Measurements from ENCODE around the gene CXXC5. TPM values are rescaled to one million over a fixed set of nuclear protein-coding genes. Genes with fewer than 3 reads are reported as not detected.

CXXC5 gene
- total RNA-seq, 1 donor from 2014 or later, result 1.7 TPM

DNA sequence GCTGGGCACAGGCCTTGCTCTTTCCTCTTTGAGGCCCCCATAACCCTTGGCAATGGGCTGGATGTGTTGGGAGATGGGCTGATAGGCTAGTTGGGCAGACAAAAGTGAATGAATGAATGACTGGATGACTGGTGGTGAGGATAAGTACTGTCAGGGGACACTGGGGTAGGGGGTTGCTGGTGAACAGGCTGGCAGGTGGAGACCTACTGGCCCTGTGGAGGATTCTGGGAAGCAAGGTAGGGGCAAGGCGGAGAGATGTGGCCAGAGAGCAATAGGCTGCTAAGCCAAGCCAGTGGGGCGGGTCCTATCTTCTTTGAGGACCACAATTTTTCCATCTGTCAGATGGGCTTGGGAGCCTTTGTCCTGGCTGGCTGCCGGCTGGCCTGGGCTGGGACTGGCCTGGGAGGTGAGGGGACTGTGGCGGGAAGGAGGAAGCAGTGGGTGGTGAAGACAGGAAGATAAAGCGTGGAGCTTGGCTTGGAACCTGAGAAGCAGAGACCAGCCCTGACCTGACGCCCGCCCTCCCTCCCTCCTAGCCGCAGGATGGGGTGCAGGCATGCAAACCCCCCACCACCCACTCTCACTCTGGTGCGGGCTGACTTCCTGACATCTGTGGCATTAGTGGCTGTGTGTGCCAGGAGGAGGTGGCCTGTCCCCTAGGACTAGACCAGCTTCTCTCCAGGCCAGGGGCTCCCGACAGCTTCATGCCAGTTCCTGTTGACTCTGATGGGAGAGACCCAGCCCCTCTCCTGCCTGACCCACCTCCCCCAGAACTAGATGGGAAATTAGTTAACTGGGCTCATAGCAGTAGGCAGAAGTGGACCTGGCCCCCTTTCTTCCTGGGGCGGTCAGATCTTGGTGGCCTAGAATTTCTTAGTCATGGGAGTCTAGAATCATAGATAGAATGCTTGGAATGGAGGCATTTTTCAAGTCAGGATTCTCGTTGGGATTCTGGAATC, 9.5 kb downstream of the CXXC5 start:
- intact Hi-C loops (cut with micrococcal nuclease), result no loop called here
- no peak overlapping the region for H3K4me3 Mint-ChIP-seq
- no peak overlapping the region for H3K27ac Mint-ChIP-seq

DNA sequence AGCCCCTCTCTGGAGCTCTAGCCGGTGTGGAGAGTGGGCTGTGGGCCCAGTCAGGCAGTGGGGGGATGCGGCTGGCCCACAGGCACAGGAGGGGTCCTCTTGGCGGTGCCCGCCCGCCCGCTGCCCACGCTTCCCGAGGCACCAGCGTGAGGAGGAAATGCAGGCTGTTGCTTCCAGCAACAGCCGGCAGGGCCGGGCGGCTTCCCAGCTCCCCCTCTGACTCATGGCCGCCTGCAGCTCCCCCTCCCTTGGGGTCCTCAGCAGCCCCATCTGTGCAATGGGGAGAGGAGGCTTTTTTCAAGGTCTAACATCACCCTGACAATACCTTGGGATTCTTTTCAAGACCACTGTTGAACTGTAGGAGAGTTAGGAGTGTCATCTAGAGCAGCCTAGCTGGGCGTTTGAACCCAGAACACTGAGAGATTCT, 10.4 kb downstream of the CXXC5 start:
- Mint-ChIP-seq H3K27ac (no peak overlapping the region), H3K4me1 (ENCODE audit: low read depth) (peaks cover 5% of the 10 kb centered on the region), H3K36me3 (ENCODE audit: low read depth) (no peaks in the 10 kb centered on the region), H3K4me3 (no peak overlapping the region), H3K9me3 (no peaks in the 10 kb centered on the region), H3K27me3 (ENCODE audit: insufficient read depth) (peaks cover 9% of the 10 kb centered on the region)
- no peak for DNase-seq (ENCODE audit: low spot score)
- intact Hi-C loops (cut with micrococcal nuclease), result no loop called here

More for the DNA sequence above, 9.5 kb downstream of the CXXC5 start:
- peaks cover 13% of the 10 kb centered on the region for H3K27me3 Mint-ChIP-seq (ENCODE audit: insufficient read depth)
- no peak for DNase-seq (ENCODE audit: low spot score)
- H3K9me3 Mint-ChIP-seq, result no peaks in the 10 kb centered on the region
- H3K4me1 Mint-ChIP-seq (ENCODE audit: low read depth), result peaks cover 10% of the 10 kb centered on the region
- H3K36me3 Mint-ChIP-seq (ENCODE audit: low read depth), result no peaks in the 10 kb centered on the region

DNA sequence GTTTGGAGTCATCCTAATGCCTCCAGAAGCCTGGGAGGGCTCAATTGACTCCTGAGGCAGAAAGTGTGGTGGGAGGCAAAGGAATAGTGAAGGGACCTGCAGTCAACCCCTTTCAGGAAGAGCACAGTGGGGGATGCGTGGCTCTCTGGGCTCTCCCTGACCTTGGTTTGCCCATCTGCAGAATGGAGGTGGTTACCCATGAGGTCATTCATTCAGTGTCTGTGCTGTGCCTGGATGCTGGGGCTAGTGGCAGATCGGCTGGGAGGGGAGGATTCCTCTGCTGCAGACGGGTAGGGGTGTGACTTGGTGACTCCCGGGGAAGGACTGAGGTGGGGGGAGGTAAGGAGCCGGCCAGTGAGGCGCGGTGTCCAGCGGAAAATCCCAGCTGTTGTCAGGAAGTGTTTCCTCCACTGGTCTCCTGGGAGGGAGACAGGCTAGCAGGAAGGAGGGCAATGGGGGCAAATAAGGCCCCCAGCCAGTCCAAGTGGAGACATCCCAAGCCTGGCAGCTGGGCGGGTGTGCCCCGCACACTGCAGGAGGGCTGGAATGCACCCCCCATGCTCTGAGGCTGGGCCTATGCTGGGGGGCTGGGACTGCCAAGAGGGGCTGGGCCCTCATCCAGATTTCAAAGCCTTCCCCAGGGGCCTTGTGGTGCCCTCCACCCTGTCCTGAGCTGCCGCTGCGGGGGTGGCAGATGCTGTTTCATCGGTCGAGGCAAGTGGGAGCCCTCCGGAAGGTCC, 10.9 kb downstream of the CXXC5 start:
- H3K9me3 Mint-ChIP-seq, result no peaks in the 10 kb centered on the region
- no peak overlapping the region for H3K4me3 Mint-ChIP-seq
- H3K4me1 Mint-ChIP-seq (ENCODE audit: low read depth), result peaks cover 6% of the 10 kb centered on the region
- no peaks in the 10 kb centered on the region for H3K36me3 Mint-ChIP-seq (ENCODE audit: low read depth)
- H3K27me3 Mint-ChIP-seq (ENCODE audit: insufficient read depth), result peaks cover 9% of the 10 kb centered on the region
- DNase-seq (ENCODE audit: low spot score), result no peak
- intact Hi-C loops (cut with micrococcal nuclease), result no loop called here
- no peak overlapping the region for H3K27ac Mint-ChIP-seq

DNA sequence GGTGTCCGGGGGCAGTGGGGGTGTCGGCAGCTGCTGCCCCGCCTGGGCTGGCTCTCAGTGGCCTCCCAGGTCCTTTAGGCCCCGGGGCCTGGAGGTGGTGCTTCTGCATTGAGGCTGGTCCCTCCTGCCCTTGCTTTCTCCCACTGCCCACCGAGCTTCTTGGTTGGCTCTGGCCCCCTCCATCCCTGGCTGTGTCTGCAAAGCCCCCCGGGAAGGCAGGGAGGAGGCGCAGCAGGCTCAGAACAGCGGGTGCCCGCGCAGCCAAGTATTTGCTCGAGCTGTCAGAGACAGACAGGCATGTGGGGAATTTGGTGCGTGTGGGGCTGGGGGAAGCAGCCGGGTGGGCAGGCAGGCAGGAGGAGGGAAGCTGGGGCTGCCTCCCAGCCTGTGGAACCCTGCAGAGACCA, 11.5 kb downstream of the CXXC5 start:
- DNase-seq (ENCODE audit: low spot score), result no peak
- Mint-ChIP-seq H3K4me3 (no peak overlapping the region), H3K27me3 (ENCODE audit: insufficient read depth) (peaks cover 6% of the 10 kb centered on the region), H3K27ac (no peak overlapping the region), H3K4me1 (ENCODE audit: low read depth) (peaks cover 12% of the 10 kb centered on the region), H3K9me3 (no peaks in the 10 kb centered on the region), H3K36me3 (ENCODE audit: low read depth) (no peaks in the 10 kb centered on the region)
- intact Hi-C loops (cut with micrococcal nuclease), result no loop called here

DNA sequence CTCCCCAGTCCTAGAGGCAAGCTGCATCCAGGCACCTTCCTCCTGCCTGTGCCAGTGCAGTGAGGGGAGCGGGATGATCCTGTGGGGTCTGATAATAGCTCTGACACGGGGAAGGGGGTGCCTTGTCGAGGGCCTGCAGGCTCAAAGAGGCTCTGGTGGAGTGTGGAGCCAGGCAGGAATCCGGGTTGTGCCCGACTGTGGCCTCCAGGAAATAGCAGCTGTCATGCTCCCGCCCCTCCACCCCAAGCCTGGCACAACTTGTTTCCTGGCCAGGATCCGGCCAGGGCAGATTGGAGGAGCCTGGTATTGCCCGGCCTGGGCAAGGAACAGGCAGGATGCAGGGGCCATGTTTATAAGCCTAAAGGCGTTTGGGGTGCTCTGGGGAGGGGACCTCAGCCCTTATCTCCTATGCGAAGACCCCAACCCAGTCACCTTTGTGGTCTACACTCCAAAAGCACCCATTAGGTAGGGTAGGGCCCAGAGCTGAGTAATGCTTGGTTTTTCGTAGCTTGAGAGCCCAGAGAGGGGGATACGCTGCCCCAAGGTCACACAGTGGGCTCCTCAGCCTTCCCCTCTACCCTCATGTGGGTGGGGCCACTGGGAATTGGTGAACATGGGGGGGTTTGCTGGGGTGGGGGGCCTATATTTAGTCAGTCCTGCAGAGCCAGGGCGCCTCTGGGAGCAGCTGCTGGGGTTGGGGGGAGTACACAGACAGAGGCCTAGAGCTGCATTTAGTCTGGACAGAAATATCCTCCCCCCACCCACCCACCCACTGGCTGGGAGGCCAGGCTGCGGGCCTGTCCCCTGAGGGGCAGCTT, 12.2 kb downstream of the CXXC5 start:
- Mint-ChIP-seq H3K4me1 (ENCODE audit: low read depth) (peaks cover 12% of the 10 kb centered on the region), H3K9me3 (no peaks in the 10 kb centered on the region), H3K27me3 (ENCODE audit: insufficient read depth) (peaks cover 6% of the 10 kb centered on the region), H3K27ac (no peak overlapping the region), H3K4me3 (no peak overlapping the region), H3K36me3 (ENCODE audit: low read depth) (no peaks in the 10 kb centered on the region)
- intact Hi-C loops (cut with micrococcal nuclease), result no loop called here
- DNase-seq (ENCODE audit: low spot score), result no peak

DNA sequence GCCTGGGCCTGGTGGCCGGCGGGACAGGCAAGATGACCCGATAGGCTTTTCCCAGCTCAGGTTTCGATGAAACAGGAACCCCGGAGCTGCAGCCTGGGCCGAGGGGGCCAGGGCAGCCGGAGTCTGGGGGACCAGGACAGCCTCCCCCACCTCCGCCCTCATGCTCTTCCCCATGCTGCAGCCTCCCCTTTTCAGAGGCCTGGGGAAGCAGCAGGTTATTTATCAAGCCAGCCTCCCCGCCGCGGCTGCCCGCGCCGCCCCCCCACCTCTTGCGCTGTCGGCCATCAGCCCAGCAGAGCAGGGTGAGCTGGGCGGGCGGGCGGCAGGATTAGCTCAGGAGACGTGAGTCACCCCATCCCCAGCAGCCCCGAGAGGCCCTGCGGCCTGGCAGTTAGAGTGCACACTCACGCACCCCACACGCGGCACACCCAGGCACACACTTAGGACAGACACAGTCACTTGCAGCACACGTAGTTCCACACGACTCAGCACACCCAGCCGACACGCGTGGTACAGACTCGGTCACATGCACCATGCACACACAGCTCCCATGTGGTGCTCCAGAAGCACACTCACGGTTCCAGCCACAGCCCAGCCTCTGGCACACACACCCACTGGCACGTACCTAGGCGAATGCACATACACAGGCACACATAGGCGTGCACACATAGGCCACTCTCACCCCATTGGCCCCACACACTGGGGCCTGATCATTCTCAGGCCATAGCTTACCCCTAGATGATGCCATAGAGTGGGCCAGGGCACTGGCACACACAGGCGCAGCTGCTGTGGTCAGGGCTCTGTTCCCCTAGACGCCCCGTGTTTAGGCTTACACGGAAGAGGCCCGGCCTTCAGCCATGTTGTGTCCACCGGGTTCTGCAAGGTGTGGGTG, 13.0 kb downstream of the CXXC5 start:
- DNase-seq (ENCODE audit: low spot score), result no peak
- intact Hi-C loops (cut with micrococcal nuclease), result no loop called here
- Mint-ChIP-seq H3K4me3 (no peak overlapping the region), H3K4me1 (ENCODE audit: low read depth) (peaks cover 12% of the 10 kb centered on the region), H3K27ac (no peak overlapping the region), H3K27me3 (ENCODE audit: insufficient read depth) (peaks cover 4% of the 10 kb centered on the region), H3K9me3 (no peaks in the 10 kb centered on the region), H3K36me3 (ENCODE audit: low read depth) (no peaks in the 10 kb centered on the region)

DNA sequence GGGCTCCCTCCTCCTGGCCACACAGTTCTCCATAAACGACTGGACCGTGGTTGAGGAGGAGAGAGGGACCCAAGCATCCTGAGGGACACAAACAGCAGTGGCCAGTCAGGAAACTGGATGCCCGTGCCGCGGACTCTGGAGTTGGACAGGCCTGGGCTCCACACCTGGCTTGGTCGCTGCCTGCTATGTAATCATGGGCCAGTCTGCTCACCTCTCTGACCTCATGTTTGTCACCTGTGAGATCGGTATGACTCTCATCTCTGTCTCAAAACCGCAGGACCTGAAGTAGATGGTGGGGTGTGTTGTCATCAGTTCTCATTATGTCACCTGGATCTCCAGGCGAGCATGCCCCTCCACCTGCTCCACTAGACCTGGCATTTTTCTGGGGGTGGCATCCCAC, 14.5 kb downstream of the CXXC5 start:
- Mint-ChIP-seq H3K4me1 (ENCODE audit: low read depth) (peaks cover 20% of the 10 kb centered on the region), H3K36me3 (ENCODE audit: low read depth) (no peaks in the 10 kb centered on the region), H3K27me3 (ENCODE audit: insufficient read depth) (peaks cover 4% of the 10 kb centered on the region), H3K4me3 (no peak overlapping the region), H3K9me3 (no peaks in the 10 kb centered on the region), H3K27ac (no peak overlapping the region)
- DNase-seq (ENCODE audit: low spot score), result no peak
- intact Hi-C loops (cut with micrococcal nuclease), result no loop called here

DNA sequence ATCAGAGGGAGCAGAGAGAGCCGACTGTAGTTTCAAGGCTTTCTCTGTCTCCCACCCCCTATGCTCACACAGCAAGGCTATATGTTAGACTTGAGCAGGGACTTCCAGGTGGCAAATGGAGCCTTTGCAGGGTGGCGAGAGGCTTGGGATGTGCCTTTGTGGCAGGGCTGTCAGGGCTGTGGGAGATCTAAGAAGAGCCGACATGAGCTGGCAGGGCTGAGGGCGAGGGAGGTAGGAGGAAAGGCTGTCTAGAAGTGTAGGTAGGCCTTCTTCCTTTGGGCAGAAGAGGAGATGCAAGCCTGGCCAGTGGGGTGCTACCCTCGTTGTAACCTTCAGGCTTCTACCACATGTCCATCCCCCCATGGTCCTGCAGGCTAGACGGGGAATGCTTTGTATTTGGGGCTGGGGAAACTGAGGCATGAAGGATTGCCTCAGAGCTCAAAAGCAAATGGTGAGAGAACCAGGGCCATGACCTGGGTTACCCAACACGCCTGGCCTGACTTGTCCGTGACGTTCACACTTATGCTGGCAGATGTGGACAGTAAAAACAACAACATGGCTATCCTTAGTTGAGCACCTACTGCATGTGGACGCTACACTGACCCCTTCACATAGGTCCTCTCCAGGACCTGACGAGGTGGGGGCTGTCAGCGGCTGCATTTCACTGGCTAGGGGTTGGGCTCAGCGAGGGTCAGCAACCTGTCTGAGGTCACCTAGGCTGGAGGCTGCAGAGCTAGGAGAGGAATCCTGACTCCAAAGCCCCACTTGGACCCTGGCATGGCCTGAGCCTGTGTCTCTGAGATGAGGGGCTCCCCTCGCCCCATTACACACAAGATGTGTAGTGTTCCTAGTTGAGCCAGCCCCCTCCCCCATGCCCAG, 15.3 kb downstream of the CXXC5 start:
- Mint-ChIP-seq H3K9me3 (no peaks in the 10 kb centered on the region), H3K27me3 (ENCODE audit: insufficient read depth) (peaks cover 4% of the 10 kb centered on the region), H3K27ac (no peak overlapping the region), H3K4me3 (no peak overlapping the region), H3K4me1 (ENCODE audit: low read depth) (peaks cover 25% of the 10 kb centered on the region), H3K36me3 (ENCODE audit: low read depth) (no peaks in the 10 kb centered on the region)
- no peak for DNase-seq (ENCODE audit: low spot score)
- intact Hi-C loops (cut with micrococcal nuclease), result no loop called here

DNA sequence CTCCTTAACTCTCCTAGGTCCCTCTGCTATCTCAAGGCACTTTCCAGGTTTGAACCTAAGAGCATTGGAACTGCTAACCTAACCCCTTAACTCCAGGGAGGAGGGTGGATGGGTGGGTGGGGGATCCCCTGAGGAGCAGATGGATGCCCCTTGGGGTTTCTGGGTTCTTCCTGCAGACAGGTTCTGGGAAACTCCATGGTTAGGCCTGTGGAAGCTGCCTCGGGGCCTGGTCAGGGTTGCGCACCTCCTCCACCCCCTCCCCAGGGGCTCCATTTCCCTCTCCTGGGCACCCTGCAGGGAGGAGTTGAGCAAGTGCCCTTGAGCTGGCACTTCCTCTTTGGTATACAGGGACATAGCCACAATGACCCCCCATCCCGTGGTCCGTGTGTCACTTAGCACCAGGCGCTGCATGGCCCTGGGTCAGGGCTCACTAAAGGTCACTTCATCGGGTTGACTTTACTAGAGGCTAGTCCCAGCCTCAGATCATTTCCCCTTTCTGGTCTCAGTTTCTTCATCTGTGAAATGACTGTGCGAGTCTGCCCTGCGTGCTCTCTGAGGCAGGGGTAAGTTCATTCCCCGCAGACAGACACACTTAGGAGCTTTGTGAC, 16.0 kb downstream of the CXXC5 start:
- Mint-ChIP-seq H3K36me3 (ENCODE audit: low read depth) (no peaks in the 10 kb centered on the region), H3K4me1 (ENCODE audit: low read depth) (peaks cover 25% of the 10 kb centered on the region), H3K4me3 (no peak overlapping the region), H3K27ac (no peak overlapping the region), H3K9me3 (no peaks in the 10 kb centered on the region), H3K27me3 (ENCODE audit: insufficient read depth) (no peaks in the 10 kb centered on the region)
- DNase-seq (ENCODE audit: low spot score), result no peak
- intact Hi-C loops (cut with micrococcal nuclease), result no loop called here

DNA sequence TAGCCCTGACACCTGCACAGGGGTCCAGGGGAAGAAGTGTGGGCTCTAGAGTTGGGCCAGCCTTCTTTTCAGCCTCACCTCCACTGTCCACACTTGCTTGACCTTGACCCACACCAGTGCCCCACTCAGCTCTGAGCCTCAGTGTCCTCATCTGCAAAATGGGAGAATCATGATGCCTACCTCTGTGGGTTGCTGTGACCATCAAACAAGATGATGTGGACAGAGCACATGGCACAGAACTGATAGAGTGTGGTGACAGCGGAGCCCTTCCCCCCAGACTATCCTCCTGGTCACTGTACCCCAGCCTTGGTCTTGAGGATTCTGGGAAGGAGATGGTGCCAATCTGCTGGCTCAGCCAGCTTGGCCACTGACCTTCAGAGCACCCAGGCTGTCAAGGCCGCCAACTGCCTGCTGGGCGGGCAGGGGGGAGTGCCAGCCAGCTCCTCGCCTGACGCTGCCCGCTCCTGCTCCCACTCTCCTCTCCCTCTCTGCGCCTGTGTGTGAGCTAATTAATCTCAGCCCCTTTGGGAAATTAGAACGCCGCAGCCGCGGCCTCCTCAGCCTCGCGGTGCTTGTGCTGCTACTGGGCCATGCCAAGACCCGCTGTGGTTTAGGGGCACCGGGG, 16.7 kb downstream of the CXXC5 start:
- Mint-ChIP-seq H3K9me3 (no peaks in the 10 kb centered on the region), H3K4me1 (ENCODE audit: low read depth) (peaks cover 31% of the 10 kb centered on the region), H3K36me3 (ENCODE audit: low read depth) (no peaks in the 10 kb centered on the region), H3K27me3 (ENCODE audit: insufficient read depth) (peaks cover 3% of the 10 kb centered on the region), H3K27ac (no peak overlapping the region), H3K4me3 (no peak overlapping the region)
- intact Hi-C loops (cut with micrococcal nuclease), result no loop called here
- no peak for DNase-seq (ENCODE audit: low spot score)

DNA sequence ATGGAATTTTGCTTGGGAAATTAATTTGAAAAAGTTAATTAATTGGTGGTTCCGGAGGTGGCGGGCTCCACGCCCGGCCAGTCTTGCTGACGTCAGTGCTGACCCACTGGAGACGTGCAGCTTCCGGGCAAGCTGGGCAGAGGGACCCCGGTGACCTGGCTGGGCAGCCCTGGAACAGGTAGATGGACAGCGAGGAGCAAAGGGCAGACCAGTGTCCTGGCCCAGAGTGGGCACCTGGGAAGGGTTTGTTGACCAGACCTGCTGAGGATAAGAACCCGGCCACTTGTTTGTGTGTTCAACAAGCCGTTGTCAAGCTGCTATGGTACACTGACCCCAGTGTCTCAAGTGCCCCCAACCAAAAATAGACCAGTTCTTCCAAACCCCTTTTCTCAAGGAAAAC, 17.5 kb downstream of the CXXC5 start:
- DNase-seq (ENCODE audit: low spot score), result no peak
- intact Hi-C loops (cut with micrococcal nuclease), result no loop called here
- Mint-ChIP-seq H3K4me1 (ENCODE audit: low read depth) (peaks cover 38% of the 10 kb centered on the region), H3K9me3 (no peaks in the 10 kb centered on the region), H3K4me3 (no peak overlapping the region), H3K27ac (no peak overlapping the region), H3K36me3 (ENCODE audit: low read depth) (no peaks in the 10 kb centered on the region), H3K27me3 (ENCODE audit: insufficient read depth) (peaks cover 9% of the 10 kb centered on the region)
